Cerebellar cortex (tissue), 1 donor: ENCODE results near the gene ENG.
"Not testable (repeated sequence)": the region's sequence is repeated elsewhere in the genome, so short reads cannot be mapped to it uniquely, and the experiment has no call there.

Source experiments
- DNase-seq: peaks from one replicate; pipeline ENCODE4 v3.0.0-alpha.2; 2015; ENCODE audit warnings: low spot score

Gene ENG

GRCh38 chr9:127863191-127863621 lies 8.7 kb upstream of the ENG start:
- no peak for DNase-seq

GRCh38 chr9:127862075-127863011 lies 7.9 kb upstream of the ENG start:
- DNase-seq, result no peak

- no peak for DNase-seq
Measured at GRCh38 chr9:127860779-127861178, 6.3 kb upstream of the ENG start.

GRCh38 chr9:127860260-127860659 lies 5.8 kb upstream of the ENG start:
- no peak for DNase-seq

- no peak for DNase-seq
Measured at GRCh38 chr9:127858041-127858512, 3.6 kb upstream of the ENG start.

GRCh38 chr9:127857278-127857677 lies 2.8 kb upstream of the ENG start:
- DNase-seq, result no peak

- DNase-seq, result no peak
Measured at GRCh38 chr9:127856729-127857116, 2.3 kb upstream of the ENG start.

GRCh38 chr9:127856094-127856728 lies 1.8 kb upstream of the ENG start:
- DNase-seq, result no peak

- DNase-seq, result no peak
Measured at GRCh38 chr9:127855522-127855921, 1.1 kb upstream of the ENG start.

GRCh38 chr9:127854960-127855359 lies 502 bp upstream of the ENG start:
- no peak for DNase-seq

- no peak for DNase-seq
Measured at GRCh38 chr9:127853312-127854183, 910 bp downstream of the ENG start.

GRCh38 chr9:127852829-127853228 lies 1.6 kb downstream of the ENG start:
- no peak for DNase-seq

- DNase-seq, result no peak
Measured at GRCh38 chr9:127850286-127850830, 4.1 kb downstream of the ENG start.

- DNase-seq, result no peak
Measured at GRCh38 chr9:127848756-127849504, 5.5 kb downstream of the ENG start.

- DNase-seq, result no peak
Measured at GRCh38 chr9:127847833-127848755, 6.4 kb downstream of the ENG start.

- DNase-seq, result peak; percentile 64
Measured at GRCh38 chr9:127847178-127847510, 7.3 kb downstream of the ENG start.

GRCh38 chr9:127846443-127847177 lies 7.8 kb downstream of the ENG start:
- DNase-seq, result peak; percentile 40

- not testable (repeated sequence) for DNase-seq
Measured at GRCh38 chr9:127845619-127846018, 8.8 kb downstream of the ENG start.

- DNase-seq, result no peak
Measured at GRCh38 chr9:127844821-127845359, 9.6 kb downstream of the ENG start.
